Measurements from ENCODE around the gene CDCP1. TPM values are rescaled to one million over a fixed set of nuclear protein-coding genes. Genes with fewer than 3 reads are reported as not detected.

The CDCP1 gene
- total and polyA plus RNA-seq, 8 donors, result 0.30 to 31.4 (median 0.57) TPM

DNA sequence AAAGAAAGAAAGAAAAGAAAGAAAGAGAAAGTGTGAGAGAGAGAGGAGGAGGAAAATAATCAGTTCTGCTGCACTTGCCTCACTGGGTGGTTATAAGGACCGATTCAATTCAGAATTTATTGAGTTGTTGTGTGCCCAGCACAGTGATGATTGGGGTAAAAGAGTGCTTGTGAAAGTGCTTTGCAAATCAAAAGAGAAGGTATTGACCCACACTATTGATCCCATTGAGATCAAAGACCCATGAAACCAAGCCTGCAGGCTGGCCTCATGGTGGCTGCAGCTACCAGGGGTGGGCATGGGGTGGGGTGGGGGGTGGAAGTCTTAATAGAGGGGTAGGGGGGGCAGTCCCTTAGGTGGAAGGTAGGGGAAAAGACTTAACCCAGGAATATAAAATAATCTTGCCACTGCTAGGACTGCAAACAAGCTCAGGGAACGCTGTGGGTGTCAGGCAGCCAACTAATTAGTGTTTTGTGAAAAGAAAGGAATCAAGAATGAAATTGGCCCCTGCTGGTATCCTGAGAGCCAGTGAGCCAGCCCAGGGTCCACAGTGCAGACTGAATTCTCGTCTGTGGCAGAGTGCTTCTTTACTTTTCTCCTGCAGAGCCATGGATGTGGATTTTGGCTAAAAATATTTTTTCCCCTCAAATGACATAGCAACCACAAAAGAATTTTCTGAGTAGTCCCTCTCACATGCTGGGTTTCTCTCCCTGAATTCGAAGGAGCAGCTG is 85.8 kb downstream of the CDCP1 start:
- DNase-seq (no peak), ATAC-seq (no peak)
- Histone ChIP-seq H3K4me3 (no peak overlapping the region), H3K27ac (no peak overlapping the region), H3K4me1 (peaks cover 0 to 86% of the 10 kb centered on the region in 2 donors), H3K27me3 (no peaks in the 10 kb centered on the region), H3K9me3 (no peaks in the 10 kb centered on the region), H3K36me3 (no peaks in the 10 kb centered on the region)
- intact Hi-C loops (cut with DNase I), result no loop called here
- TF ChIP-seq CTCF (IDR thresholded peaks at IDR 0.05), result no peak

GRCh38 chr3:45059132-45059531 is 87.0 kb downstream of the CDCP1 start:
- intact Hi-C loops (cut with DNase I), result no loop called here
- Histone ChIP-seq H3K27ac (peak overlapping the region in 1 of 2 donors; percentile 73), H3K4me3 (no peak overlapping the region), H3K36me3 (no peaks in the 10 kb centered on the region), H3K4me1 (peaks cover 0 to 86% of the 10 kb centered on the region in 2 donors), H3K9me3 (no peaks in the 10 kb centered on the region), H3K27me3 (no peaks in the 10 kb centered on the region)
- TF ChIP-seq CTCF (IDR thresholded peaks at IDR 0.05), result no peak
- no peak for DNase-seq
- no peak for ATAC-seq

- TF ChIP-seq CTCF (IDR thresholded peaks at IDR 0.05), result no peak
- Histone ChIP-seq H3K27me3 (no peaks in the 10 kb centered on the region), H3K4me3 (no peak overlapping the region), H3K4me1 (peaks cover 0 to 77% of the 10 kb centered on the region in 2 donors), H3K27ac (peak overlapping the region in 1 of 2 donors; percentile 60), H3K36me3 (no peaks in the 10 kb centered on the region), H3K9me3 (no peaks in the 10 kb centered on the region)
- intact Hi-C loops (cut with DNase I), result no loop called here
- DNase-seq (no peak), ATAC-seq (no peak)
Measured at GRCh38 chr3:45057557-45057956, 88.6 kb downstream of the CDCP1 start.

DNA sequence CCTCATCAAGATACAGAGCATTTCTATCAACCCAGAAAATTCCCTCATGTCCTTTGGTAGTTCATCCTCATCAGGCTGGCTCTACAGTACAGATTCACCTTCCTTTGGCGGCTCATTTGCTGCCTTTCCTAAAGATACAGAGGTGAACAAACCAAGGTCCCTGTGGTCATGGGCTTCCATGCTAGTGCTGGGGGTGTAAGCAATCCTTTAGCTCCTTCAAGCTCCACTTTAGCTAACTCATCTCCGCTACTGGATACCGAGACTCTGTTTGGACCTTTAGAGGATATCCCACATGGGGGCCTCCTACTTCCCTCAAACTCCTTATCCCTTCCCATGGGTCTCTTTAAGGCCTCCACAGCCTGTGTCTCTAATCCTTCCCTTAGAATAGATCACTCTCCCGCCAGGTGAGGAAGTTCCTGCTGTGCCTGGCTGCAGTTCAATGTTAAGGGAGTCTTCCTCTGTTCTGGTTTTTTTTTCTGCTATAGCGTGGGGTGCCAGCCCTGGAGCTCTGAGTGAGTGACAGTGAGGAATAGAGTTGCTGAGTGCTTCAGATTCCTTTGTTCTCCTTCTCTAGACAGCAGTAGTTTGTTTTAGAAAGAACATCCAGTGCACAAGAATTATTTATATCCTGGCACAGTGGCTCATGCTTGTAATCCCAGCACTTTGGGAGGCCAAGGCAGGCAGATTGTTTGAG is 89.4 kb downstream of the CDCP1 start:
- peak overlapping the region in 1 of 2 donors; percentile 60 for H3K27ac ChIP-seq

More for the DNA sequence above, 89.4 kb downstream of the CDCP1 start:
- intact Hi-C loops (cut with DNase I), result no loop called here
- Histone ChIP-seq H3K36me3 (no peaks in the 10 kb centered on the region), H3K4me3 (no peak overlapping the region), H3K27me3 (no peaks in the 10 kb centered on the region), H3K4me1 (peaks cover 0 to 69% of the 10 kb centered on the region in 2 donors), H3K9me3 (no peaks in the 10 kb centered on the region)
- no peak for DNase-seq
- no peak for ATAC-seq
- no peak for TF ChIP-seq CTCF (IDR thresholded peaks at IDR 0.05)
